ENCODE data around the gene FBXO47.

DNA sequence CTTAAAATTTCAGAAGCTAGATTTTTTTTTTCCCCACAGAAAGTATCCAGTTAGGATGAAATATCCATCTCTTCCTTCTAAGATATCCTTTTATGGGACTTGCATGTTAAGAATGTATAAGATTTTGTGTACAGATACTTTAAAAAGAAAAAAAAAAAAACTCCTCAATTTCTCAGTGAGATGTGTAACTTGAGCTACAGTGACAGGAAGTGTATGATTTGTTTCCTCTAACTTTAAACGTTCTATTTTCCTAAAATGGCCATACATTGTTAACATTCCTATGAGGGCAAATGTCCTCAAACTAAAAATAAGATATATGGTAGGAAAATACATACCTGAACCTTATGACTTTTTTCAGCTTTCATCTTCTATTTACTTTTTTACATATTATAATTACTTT, 8.9 kb downstream of the FBXO47 start:
- TF ChIP-seq, protein P1, sequence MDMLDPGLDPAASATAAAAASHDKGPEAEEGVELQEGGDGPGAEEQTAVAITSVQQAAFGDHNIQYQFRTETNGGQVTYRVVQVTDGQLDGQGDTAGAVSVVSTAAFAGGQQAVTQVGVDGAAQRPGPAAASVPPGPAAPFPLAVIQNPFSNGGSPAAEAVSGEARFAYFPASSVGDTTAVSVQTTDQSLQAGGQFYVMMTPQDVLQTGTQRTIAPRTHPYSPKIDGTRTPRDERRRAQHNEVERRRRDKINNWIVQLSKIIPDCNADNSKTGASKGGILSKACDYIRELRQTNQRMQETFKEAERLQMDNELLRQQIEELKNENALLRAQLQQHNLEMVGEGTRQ (IDR thresholded peaks at IDR 0.05; ENCODE audit: low read depth, low read length): no peak
- TF ChIP-seq, protein P2, sequence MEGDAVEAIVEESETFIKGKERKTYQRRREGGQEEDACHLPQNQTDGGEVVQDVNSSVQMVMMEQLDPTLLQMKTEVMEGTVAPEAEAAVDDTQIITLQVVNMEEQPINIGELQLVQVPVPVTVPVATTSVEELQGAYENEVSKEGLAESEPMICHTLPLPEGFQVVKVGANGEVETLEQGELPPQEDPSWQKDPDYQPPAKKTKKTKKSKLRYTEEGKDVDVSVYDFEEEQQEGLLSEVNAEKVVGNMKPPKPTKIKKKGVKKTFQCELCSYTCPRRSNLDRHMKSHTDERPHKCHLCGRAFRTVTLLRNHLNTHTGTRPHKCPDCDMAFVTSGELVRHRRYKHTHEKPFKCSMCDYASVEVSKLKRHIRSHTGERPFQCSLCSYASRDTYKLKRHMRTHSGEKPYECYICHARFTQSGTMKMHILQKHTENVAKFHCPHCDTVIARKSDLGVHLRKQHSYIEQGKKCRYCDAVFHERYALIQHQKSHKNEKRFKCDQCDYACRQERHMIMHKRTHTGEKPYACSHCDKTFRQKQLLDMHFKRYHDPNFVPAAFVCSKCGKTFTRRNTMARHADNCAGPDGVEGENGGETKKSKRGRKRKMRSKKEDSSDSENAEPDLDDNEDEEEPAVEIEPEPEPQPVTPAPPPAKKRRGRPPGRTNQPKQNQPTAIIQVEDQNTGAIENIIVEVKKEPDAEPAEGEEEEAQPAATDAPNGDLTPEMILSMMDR (conservative IDR thresholded peaks at IDR 0.05; ENCODE audit: low read depth, low read length): no peak
- TF ChIP-seq POLR2A (IDR thresholded peaks at IDR 0.05; ENCODE audit: low read depth, low read length) (no peak), CEBPB (IDR thresholded peaks at IDR 0.05; ENCODE audit: low read depth, low read length) (no peak), MAZ (IDR thresholded peaks at IDR 0.05; ENCODE audit: borderline replicate concordance, low read depth, low read length) (no peak), RCOR1 (IDR thresholded peaks at IDR 0.05; ENCODE audit: insufficient replicate concordance, low read length) (no peak), RAD21 (IDR thresholded peaks at IDR 0.05; ENCODE audit: low read length) (no peak), MXI1 (IDR thresholded peaks at IDR 0.05; ENCODE audit: borderline replicate concordance, low read depth, low read length) (no peak), NFE2L2 (IDR thresholded peaks at IDR 0.05; ENCODE audit: low read depth, low read length) (no peak), MAFK (IDR thresholded peaks at IDR 0.05; ENCODE audit: low read depth, low read length) (no peak), FOS (IDR thresholded peaks at IDR 0.05; ENCODE audit: low read depth, low read length) (no peak)
- TF ChIP-seq, protein P3, sequence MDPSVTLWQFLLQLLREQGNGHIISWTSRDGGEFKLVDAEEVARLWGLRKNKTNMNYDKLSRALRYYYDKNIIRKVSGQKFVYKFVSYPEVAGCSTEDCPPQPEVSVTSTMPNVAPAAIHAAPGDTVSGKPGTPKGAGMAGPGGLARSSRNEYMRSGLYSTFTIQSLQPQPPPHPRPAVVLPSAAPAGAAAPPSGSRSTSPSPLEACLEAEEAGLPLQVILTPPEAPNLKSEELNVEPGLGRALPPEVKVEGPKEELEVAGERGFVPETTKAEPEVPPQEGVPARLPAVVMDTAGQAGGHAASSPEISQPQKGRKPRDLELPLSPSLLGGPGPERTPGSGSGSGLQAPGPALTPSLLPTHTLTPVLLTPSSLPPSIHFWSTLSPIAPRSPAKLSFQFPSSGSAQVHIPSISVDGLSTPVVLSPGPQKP (IDR thresholded peaks at IDR 0.05; ENCODE audit: borderline replicate concordance, low read depth, low read length): no peak
